ENCODE measurements around the gene YIPF1.

DNA sequence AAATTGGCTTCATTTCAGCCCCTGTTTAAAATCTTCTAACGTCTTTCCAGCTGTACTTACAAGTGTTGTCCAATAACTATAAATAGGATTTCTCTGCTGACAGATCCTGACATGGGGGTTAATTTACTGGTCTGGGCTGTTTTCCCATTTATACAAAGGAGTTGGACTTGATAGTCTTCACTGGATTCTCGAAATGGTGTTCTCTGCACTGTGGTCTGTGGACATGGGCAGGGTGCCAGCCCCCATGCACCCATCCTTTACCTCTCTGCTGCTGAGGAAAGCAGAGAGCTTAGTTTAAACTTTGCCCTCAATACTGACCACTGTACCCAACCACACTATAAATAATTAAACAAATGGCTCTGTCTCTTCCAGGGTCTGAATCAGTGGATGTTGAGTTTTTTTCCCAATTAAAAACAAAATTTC lies 9.6 kb upstream of the YIPF1 start:
- TF ChIP-seq, protein P1, sequence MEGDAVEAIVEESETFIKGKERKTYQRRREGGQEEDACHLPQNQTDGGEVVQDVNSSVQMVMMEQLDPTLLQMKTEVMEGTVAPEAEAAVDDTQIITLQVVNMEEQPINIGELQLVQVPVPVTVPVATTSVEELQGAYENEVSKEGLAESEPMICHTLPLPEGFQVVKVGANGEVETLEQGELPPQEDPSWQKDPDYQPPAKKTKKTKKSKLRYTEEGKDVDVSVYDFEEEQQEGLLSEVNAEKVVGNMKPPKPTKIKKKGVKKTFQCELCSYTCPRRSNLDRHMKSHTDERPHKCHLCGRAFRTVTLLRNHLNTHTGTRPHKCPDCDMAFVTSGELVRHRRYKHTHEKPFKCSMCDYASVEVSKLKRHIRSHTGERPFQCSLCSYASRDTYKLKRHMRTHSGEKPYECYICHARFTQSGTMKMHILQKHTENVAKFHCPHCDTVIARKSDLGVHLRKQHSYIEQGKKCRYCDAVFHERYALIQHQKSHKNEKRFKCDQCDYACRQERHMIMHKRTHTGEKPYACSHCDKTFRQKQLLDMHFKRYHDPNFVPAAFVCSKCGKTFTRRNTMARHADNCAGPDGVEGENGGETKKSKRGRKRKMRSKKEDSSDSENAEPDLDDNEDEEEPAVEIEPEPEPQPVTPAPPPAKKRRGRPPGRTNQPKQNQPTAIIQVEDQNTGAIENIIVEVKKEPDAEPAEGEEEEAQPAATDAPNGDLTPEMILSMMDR (IDR thresholded peaks at IDR 0.05): no peak
- TF ChIP-seq EP300 (IDR thresholded peaks at IDR 0.05) (no peak), POLR2A (IDR thresholded peaks at IDR 0.05) (no peak), POLR2AphosphoS5 (IDR thresholded peaks at IDR 0.05) (peak; percentile 40)
